ENCODE measurements around the gene ABR.

The ABR gene

DNA sequence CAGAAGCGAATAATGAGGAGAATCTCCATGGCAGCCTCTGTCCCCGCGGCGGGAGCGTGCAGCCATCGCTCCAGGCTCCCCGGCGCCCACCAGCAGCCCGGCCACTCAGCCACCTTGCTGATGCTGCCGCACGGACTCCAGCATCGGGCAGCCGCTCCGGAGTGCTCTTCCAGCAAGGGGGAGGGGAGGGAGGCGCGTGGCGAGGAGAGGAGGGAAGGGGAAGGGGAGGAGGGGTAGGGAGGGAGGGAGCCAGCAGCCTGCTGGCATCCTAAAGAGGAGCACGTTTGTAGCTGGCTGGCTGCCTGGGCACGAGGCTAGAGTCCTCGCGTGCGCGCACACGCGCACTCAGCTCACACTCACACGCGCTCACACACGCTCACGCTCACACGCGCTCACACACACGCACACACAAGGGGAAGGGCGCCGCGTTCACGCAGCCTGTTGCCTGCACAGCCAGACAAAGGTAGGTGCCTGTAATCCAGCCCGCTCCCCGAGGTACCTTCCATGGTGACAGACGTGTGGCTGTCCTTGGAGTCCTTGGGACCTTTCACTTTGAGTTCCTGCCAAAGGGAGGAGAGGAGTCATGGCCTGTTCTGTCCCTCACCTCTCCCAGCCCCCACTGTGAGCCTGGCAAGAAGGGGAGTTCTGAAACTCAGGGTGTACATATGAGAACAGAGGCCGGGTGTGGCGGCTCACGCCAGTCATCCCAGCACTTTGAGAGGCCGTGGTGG is 100.8 kb downstream of the ABR start:
- no peaks in the 10 kb centered on the region for H4K20me1 ChIP-seq (ENCODE audit: insufficient read depth, low read length)
- ATAC-seq (ENCODE audit: insufficient read depth, low read depth) (no peak), DNase-seq (no peak)
- H3K27ac ChIP-seq (ENCODE audit: low read length): no peak overlapping the region
- peaks cover 19% of the 10 kb centered on the region for H3K36me3 ChIP-seq (ENCODE audit: insufficient read depth, low read length)
- no peak overlapping the region for H3K9ac ChIP-seq (ENCODE audit: low read depth, low read length)
- TF ChIP-seq, protein P1, sequence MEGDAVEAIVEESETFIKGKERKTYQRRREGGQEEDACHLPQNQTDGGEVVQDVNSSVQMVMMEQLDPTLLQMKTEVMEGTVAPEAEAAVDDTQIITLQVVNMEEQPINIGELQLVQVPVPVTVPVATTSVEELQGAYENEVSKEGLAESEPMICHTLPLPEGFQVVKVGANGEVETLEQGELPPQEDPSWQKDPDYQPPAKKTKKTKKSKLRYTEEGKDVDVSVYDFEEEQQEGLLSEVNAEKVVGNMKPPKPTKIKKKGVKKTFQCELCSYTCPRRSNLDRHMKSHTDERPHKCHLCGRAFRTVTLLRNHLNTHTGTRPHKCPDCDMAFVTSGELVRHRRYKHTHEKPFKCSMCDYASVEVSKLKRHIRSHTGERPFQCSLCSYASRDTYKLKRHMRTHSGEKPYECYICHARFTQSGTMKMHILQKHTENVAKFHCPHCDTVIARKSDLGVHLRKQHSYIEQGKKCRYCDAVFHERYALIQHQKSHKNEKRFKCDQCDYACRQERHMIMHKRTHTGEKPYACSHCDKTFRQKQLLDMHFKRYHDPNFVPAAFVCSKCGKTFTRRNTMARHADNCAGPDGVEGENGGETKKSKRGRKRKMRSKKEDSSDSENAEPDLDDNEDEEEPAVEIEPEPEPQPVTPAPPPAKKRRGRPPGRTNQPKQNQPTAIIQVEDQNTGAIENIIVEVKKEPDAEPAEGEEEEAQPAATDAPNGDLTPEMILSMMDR (IDR thresholded peaks at IDR 0.05; ENCODE audit: borderline replicate concordance, extremely low read depth, low read length, poor library complexity, severe bottlenecking): no peak
- H3K27me3 ChIP-seq (ENCODE audit: insufficient read depth, low read length, poor library complexity): no peaks in the 10 kb centered on the region
- no peak overlapping the region for H2AFZ ChIP-seq (ENCODE audit: low read depth, low read length)
- no peaks in the 10 kb centered on the region for H3K9me3 ChIP-seq (ENCODE audit: insufficient read depth, low read length, severe bottlenecking)
- H3K79me2 ChIP-seq (ENCODE audit: insufficient read depth, low read length): no peaks in the 10 kb centered on the region
- H3K4me3 ChIP-seq (ENCODE audit: low read depth in 1 of 2, low read length in 2 of 2): no peak overlapping the region
- H3K4me2 ChIP-seq (ENCODE audit: insufficient read depth, low read length): no peak overlapping the region
- H3K4me1 ChIP-seq (ENCODE audit: insufficient read depth, low read length): no peaks in the 10 kb centered on the region

DNA sequence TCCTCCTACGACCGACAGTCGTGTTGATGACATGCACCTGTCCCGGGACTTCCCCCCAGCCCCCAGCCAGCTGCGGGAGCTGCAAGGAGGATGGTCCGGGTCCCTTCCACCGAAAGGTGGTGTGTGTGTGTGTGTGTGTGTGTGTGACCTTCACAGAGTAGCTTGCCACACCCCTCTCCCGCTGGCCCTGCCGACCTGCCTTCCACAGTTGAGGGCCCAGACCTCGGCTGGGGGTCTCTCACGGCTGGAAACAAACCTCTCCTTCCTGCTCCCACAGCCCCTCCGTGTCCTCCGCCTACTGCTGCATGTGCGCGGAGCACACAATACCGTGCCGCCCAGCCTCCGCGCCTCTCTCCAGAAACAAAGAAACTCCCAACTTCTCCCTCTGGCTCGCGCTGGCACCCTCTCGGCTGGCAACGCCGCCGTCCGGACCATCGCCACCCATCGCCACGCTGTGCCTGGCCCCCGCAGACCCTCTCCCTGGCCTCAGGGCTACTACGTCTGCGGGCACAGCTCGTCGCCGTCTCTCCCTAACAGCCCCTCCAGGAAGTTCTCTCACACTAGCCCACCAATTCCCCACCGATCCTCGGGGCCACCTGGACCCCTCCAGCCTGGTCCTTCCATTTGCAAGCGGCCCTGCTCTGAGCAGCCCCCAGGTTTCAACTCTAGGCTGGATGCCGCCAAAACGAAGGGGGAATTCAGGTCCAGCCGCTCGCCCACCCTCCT is 101.6 kb downstream of the ABR start:
- H3K4me3 ChIP-seq (ENCODE audit: low read depth in 1 of 2, low read length in 2 of 2): no peak overlapping the region
- no peaks in the 10 kb centered on the region for H3K9me3 ChIP-seq (ENCODE audit: insufficient read depth, low read length, severe bottlenecking)
- no peaks in the 10 kb centered on the region for H4K20me1 ChIP-seq (ENCODE audit: insufficient read depth, low read length)
- H3K4me2 ChIP-seq (ENCODE audit: insufficient read depth, low read length): no peak overlapping the region
- no peak overlapping the region for H2AFZ ChIP-seq (ENCODE audit: low read depth, low read length)
- no peak overlapping the region for H3K9ac ChIP-seq (ENCODE audit: low read depth, low read length)
- H3K36me3 ChIP-seq (ENCODE audit: insufficient read depth, low read length): peaks cover 18% of the 10 kb centered on the region
- no peaks in the 10 kb centered on the region for H3K4me1 ChIP-seq (ENCODE audit: insufficient read depth, low read length)
- no peaks in the 10 kb centered on the region for H3K27me3 ChIP-seq (ENCODE audit: insufficient read depth, low read length, poor library complexity)
- ATAC-seq (ENCODE audit: insufficient read depth, low read depth) (no peak), DNase-seq (no peak)
- TF ChIP-seq, protein P1 (IDR thresholded peaks at IDR 0.05; ENCODE audit: borderline replicate concordance, extremely low read depth, low read length, poor library complexity, severe bottlenecking): no peak
- TF ChIP-seq EZH2 (IDR thresholded peaks at IDR 0.05; ENCODE audit: borderline replicate concordance, low read depth, low read length, severe bottlenecking): no peak
- no peaks in the 10 kb centered on the region for H3K79me2 ChIP-seq (ENCODE audit: insufficient read depth, low read length)
- no peak overlapping the region for H3K27ac ChIP-seq (ENCODE audit: low read length)

DNA sequence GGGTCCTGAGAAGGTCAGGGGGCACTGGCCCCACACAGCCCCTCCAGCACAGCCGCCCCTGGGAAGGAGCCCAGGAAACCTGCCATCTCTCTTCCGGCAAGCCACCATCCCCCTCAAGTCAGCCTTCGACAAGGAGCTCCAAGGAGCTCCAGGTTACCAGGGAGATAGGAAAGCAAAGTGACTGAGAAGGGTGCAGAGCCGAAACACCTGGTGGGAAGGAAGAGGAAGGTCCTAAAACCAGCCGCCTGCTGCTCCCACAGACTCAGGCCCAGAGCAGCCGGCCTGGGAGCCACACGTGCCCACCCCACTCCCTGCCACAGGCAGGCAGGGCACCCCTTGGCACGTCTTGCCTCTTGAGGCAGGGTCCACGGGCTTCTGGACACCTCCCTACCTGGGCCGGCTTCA is 102.2 kb downstream of the ABR start:
- H4K20me1 ChIP-seq (ENCODE audit: insufficient read depth, low read length): no peaks in the 10 kb centered on the region
- DNase-seq: no peak
- no peak for ATAC-seq (ENCODE audit: insufficient read depth, low read depth)

More for the DNA sequence above, 102.2 kb downstream of the ABR start:
- Histone ChIP-seq H3K27me3 (ENCODE audit: insufficient read depth, low read length, poor library complexity) (no peaks in the 10 kb centered on the region), H3K9ac (ENCODE audit: low read depth, low read length) (no peak overlapping the region), H3K9me3 (ENCODE audit: insufficient read depth, low read length, severe bottlenecking) (no peaks in the 10 kb centered on the region), H3K4me2 (ENCODE audit: insufficient read depth, low read length) (no peak overlapping the region), H3K79me2 (ENCODE audit: insufficient read depth, low read length) (no peaks in the 10 kb centered on the region), H3K4me1 (ENCODE audit: insufficient read depth, low read length) (no peaks in the 10 kb centered on the region), H3K36me3 (ENCODE audit: insufficient read depth, low read length) (peaks cover 20% of the 10 kb centered on the region), H2AFZ (ENCODE audit: low read depth, low read length) (no peak overlapping the region), H3K4me3 (ENCODE audit: low read depth in 1 of 2, low read length in 2 of 2) (no peak overlapping the region), H3K27ac (ENCODE audit: low read length) (no peak overlapping the region)
- TF ChIP-seq, protein P1 (IDR thresholded peaks at IDR 0.05; ENCODE audit: borderline replicate concordance, extremely low read depth, low read length, poor library complexity, severe bottlenecking): no peak
- TF ChIP-seq EZH2 (IDR thresholded peaks at IDR 0.05; ENCODE audit: borderline replicate concordance, low read depth, low read length, severe bottlenecking): no peak

Data from DND-41 (cell line).